NCI-H146 treated with DMSO at 0.1 percent for 48 hours (cell line): ENCODE data around the gene RNF146.
"Not testable (repeated sequence)": the region's sequence is repeated elsewhere in the genome, so short reads cannot be mapped to it uniquely, and the experiment has no call there.

Experiments
- DNase-seq: peaks from one replicate; lab custom pipeline; 2025; ENCODE audit not compliant: unreplicated experiment; lab: John Stamatoyannopoulos, UW

The RNF146 gene

GRCh38 chr6:127279815-127280214, 13.2 kb downstream of the RNF146 start:
- no peak for DNase-seq

GRCh38 chr6:127282184-127282583, 15.5 kb downstream of the RNF146 start:
- no peak for DNase-seq

GRCh38 chr6:127288705-127289104, 22.0 kb downstream of the RNF146 start:
- DNase-seq: no peak

- peak; percentile 43 for DNase-seq
Measured at GRCh38 chr6:127289934-127290333, 23.3 kb downstream of the RNF146 start.

GRCh38 chr6:127290391-127291265, 24.0 kb downstream of the RNF146 start:
- DNase-seq: no peak

GRCh38 chr6:127291495-127291894, 24.8 kb downstream of the RNF146 start:
- no peak for DNase-seq

- no peak for DNase-seq
Measured at GRCh38 chr6:127297502-127298070, 30.9 kb downstream of the RNF146 start.

GRCh38 chr6:127298475-127298874, 31.8 kb downstream of the RNF146 start:
- no peak for DNase-seq

- DNase-seq: no peak
Measured at GRCh38 chr6:127299522-127300240, 33.0 kb downstream of the RNF146 start.

- no peak for DNase-seq
Measured at GRCh38 chr6:127300411-127300810, 33.7 kb downstream of the RNF146 start.

GRCh38 chr6:127301199-127301700, 34.6 kb downstream of the RNF146 start:
- no peak for DNase-seq

- DNase-seq: peak; percentile 24
Measured at GRCh38 chr6:127302728-127303660, 36.3 kb downstream of the RNF146 start.

- DNase-seq: no peak
Measured at GRCh38 chr6:127303917-127304316, 37.3 kb downstream of the RNF146 start.

GRCh38 chr6:127305741-127306140, 39.1 kb downstream of the RNF146 start:
- no peak for DNase-seq

GRCh38 chr6:127317388-127318128, 50.9 kb downstream of the RNF146 start:
- no peak for DNase-seq

GRCh38 chr6:127319686-127320085, 53.0 kb downstream of the RNF146 start:
- DNase-seq: no peak

- no peak for DNase-seq
Measured at GRCh38 chr6:127328043-127328609, 61.5 kb downstream of the RNF146 start.

- DNase-seq: not testable (repeated sequence)
Measured at GRCh38 chr6:127331256-127331655, 64.6 kb downstream of the RNF146 start.

- no peak for DNase-seq
Measured at GRCh38 chr6:127332383-127332961, 65.8 kb downstream of the RNF146 start.
